ENCODE results near the gene TFEB. TPM values are rescaled to one million over a fixed set of nuclear protein-coding genes. Genes with fewer than 3 reads are reported as not detected.
A peak's percentile ranks its signal among the peaks of the same experiment; 100 is the strongest.

Gene TFEB
- total RNA-seq, 1 donor, result 5.1 TPM

GRCh38 chr6:41748542-41748941 is 13.1 kb upstream of the TFEB start:
- no peaks in the 10 kb centered on the region for H3K79me2 ChIP-seq (ENCODE audit: insufficient read depth, low read length)
- H2AFZ ChIP-seq (ENCODE audit: low read length), result no peak overlapping the region
- H3K4me3 ChIP-seq (ENCODE audit: insufficient read depth, low read length), result no peak overlapping the region
- TF ChIP-seq CTCF (IDR thresholded peaks at IDR 0.05; ENCODE audit: extremely low read depth, low read depth, low read length), result no peak
- DNase-seq (ENCODE audit: insufficient read length, low spot score, missing footprints), result no peak
- no peak overlapping the region for H3K4me2 ChIP-seq (ENCODE audit: insufficient read depth, low read length)
- no peaks in the 10 kb centered on the region for H3K36me3 ChIP-seq (ENCODE audit: insufficient read depth, low read length)
- no peaks in the 10 kb centered on the region for H3K4me1 ChIP-seq (ENCODE audit: insufficient read depth, low read length)
- H3K27ac ChIP-seq (ENCODE audit: low read depth, low read length), result no peak overlapping the region
- H4K20me1 ChIP-seq (ENCODE audit: insufficient read depth, low read length), result no peaks in the 10 kb centered on the region
- H3K9me3 ChIP-seq (ENCODE audit: low read depth, low read length), result no peaks in the 10 kb centered on the region
- peaks cover 8% of the 10 kb centered on the region for H3K27me3 ChIP-seq (ENCODE audit: insufficient read depth, low read length)

- Histone ChIP-seq H3K27ac (ENCODE audit: low read depth, low read length) (no peak overlapping the region), H3K4me3 (ENCODE audit: insufficient read depth, low read length) (no peak overlapping the region), H3K36me3 (ENCODE audit: insufficient read depth, low read length) (no peaks in the 10 kb centered on the region), H3K9me3 (ENCODE audit: low read depth, low read length) (no peaks in the 10 kb centered on the region), H3K27me3 (ENCODE audit: insufficient read depth, low read length) (peaks cover 4% of the 10 kb centered on the region), H3K4me1 (ENCODE audit: insufficient read depth, low read length) (no peaks in the 10 kb centered on the region), H4K20me1 (ENCODE audit: insufficient read depth, low read length) (no peaks in the 10 kb centered on the region), H2AFZ (ENCODE audit: low read length) (no peak overlapping the region), H3K4me2 (ENCODE audit: insufficient read depth, low read length) (no peak overlapping the region), H3K79me2 (ENCODE audit: insufficient read depth, low read length) (no peaks in the 10 kb centered on the region)
- DNase-seq (ENCODE audit: insufficient read length, low spot score, missing footprints), result no peak
- TF ChIP-seq CTCF (IDR thresholded peaks at IDR 0.05; ENCODE audit: extremely low read depth, low read depth, low read length), result no peak
Observed at GRCh38 chr6:41748102-41748477, 12.7 kb upstream of the TFEB start.

GRCh38 chr6:41747256-41748101 is 12.1 kb upstream of the TFEB start, which contains the start of gene PGC:
PGC (minus strand) TSS chr6:41747397; CDS start chr6:41747334, 63 bp downstream.
- no peak within 1 kb of the TSS for H3K4me3 ChIP-seq (ENCODE audit: insufficient read depth, low read length)
- no peak for TF ChIP-seq CTCF (IDR thresholded peaks at IDR 0.05; ENCODE audit: extremely low read depth, low read depth, low read length)
- no peaks in the 10 kb centered on the region for H3K36me3 ChIP-seq (ENCODE audit: insufficient read depth, low read length)
- H3K27me3 ChIP-seq (ENCODE audit: insufficient read depth, low read length), result peaks cover 2% of the 10 kb centered on the region
- H3K4me1 ChIP-seq (ENCODE audit: insufficient read depth, low read length), result no peaks in the 10 kb centered on the region
- H3K79me2 ChIP-seq (ENCODE audit: insufficient read depth, low read length), result no peaks in the 10 kb centered on the region
- H3K9me3 ChIP-seq (ENCODE audit: low read depth, low read length), result no peaks in the 10 kb centered on the region
- H4K20me1 ChIP-seq (ENCODE audit: insufficient read depth, low read length), result no peaks in the 10 kb centered on the region
- no peak for DNase-seq (ENCODE audit: insufficient read length, low spot score, missing footprints)
- H3K27ac ChIP-seq (ENCODE audit: low read depth, low read length), result no peak within 1 kb of the TSS
- H3K4me2 ChIP-seq (ENCODE audit: insufficient read depth, low read length), result no peak within 1 kb of the TSS
- H2AFZ ChIP-seq (ENCODE audit: low read length), result no peak within 1 kb of the TSS

GRCh38 chr6:41746107-41746506 is 10.7 kb upstream of the TFEB start:
- H4K20me1 ChIP-seq (ENCODE audit: insufficient read depth, low read length), result no peaks in the 10 kb centered on the region
- H3K79me2 ChIP-seq (ENCODE audit: insufficient read depth, low read length), result no peaks in the 10 kb centered on the region
- H3K36me3 ChIP-seq (ENCODE audit: insufficient read depth, low read length), result no peaks in the 10 kb centered on the region
- H3K4me1 ChIP-seq (ENCODE audit: insufficient read depth, low read length), result no peaks in the 10 kb centered on the region
- H3K4me2 ChIP-seq (ENCODE audit: insufficient read depth, low read length), result no peak overlapping the region
- TF ChIP-seq CTCF (IDR thresholded peaks at IDR 0.05; ENCODE audit: extremely low read depth, low read depth, low read length), result no peak
- H3K4me3 ChIP-seq (ENCODE audit: insufficient read depth, low read length), result no peak overlapping the region
- H3K9me3 ChIP-seq (ENCODE audit: low read depth, low read length), result no peaks in the 10 kb centered on the region
- DNase-seq (ENCODE audit: insufficient read length, low spot score, missing footprints), result peak; percentile 54
- H3K27ac ChIP-seq (ENCODE audit: low read depth, low read length), result no peak overlapping the region
- peaks cover 2% of the 10 kb centered on the region for H3K27me3 ChIP-seq (ENCODE audit: insufficient read depth, low read length)
- no peak overlapping the region for H2AFZ ChIP-seq (ENCODE audit: low read length)

All from osteoblast (primary cell).